GM21529 (cell line): ENCODE results near the gene WNT9A.
"Not testable (repeated sequence)": the region's sequence is repeated elsewhere in the genome, so short reads cannot be mapped to it uniquely, and the experiment has no call there.

Source experiments
- ATAC-seq: cut with Tn5 transposase; IDR thresholded peaks from one replicate; pipeline ENCODE4 v1.9.1; 2021; ENCODE audit not compliant: unreplicated experiment

WNT9A gene

GRCh38 chr1:227889047-227889862, 58.5 kb downstream of the WNT9A start:
- no peak for ATAC-seq

DNA sequence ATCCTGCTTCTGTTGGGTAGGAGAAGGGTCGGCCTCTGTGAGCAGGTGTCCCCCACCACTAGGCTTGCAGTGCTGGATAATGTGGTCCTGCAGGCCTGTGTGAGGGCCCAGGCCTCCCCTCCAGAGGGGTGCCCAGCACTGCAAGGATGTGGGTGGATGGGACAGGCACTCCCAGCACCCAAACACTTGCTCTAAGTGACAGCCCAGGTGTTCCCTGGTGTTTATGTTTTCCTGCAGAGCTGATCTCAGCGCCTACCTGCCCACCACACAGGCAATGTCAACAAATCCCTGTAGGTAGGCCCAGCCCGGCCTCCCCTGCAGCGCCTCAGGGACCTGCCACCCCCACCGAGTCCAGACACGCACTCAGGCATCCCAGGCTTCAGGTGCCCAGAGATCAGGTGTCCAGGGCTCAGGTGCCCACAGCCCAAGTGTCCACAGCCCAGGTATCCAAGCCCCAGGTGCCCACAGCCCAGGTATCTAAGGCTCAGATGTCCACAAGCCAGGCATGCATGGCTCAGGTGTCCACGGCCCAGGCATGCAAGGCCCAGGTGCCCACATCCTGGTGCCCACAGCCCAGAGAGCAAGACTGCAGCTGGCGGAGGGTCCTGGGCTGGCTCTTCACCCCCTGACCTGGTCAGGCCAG, 59.2 kb downstream of the WNT9A start:
- no peak for ATAC-seq

- no peak for ATAC-seq
These were observed 59.9 kb downstream of the WNT9A start for GRCh38 chr1:227887697-227888403.

DNA sequence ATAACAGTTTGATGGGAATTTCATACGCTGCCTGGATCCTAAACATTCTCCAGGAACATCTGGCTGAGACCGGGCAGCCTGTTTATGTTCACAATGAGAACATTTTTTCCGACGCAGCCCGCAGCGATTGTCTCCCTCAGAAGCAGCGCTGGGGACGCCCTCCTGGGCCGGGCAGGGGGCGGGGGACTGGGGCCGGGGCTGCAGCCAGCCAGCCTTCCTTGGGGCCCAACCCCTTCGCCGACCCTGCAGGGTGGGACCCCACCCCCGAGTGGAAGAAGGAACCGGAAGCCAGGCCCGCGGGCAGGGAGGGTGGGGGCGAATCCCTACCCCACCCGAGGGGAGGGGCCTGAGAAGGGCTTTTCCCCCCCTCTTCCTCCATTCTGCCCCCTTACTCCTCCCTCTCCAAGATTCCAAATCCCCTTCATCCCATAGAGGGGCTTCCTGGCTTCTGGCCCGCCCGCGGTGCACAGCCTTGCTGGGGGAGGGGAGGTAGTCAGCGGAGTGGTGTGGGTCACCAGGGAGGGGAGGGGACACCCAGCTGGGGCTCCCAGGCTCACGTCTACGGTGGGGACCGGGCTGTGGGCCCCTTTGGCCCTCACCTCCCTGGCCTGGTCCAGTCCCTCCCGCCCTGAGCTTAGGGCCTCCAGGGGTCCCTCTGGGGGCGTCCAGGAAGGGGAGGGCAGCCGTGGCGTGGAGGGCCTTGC, 60.6 kb downstream of the WNT9A start:
- ATAC-seq: no peak

DNA sequence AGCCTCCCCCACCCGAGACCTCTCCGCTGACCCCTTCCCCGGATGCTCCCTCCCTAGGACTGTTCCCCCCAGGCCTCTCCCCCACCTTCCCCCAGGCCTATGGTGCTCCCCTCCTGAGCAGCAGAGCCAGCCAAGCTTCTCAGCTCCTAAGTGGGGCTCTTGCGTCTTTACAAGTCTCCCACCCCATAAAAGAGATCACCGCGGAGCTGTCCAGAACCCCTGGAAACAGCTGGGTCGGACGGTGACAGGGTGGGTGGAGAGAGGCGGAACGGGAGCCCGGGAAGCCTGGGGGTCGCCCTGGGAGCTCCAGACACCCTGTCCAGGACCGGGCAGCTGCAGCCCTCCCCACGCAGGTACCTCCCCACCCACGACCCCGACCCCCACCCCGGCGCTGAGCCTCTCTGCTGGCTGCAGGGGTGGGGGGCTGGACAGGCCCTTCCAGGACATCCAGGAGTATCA, 61.2 kb downstream of the WNT9A start:
- ATAC-seq: no peak

DNA sequence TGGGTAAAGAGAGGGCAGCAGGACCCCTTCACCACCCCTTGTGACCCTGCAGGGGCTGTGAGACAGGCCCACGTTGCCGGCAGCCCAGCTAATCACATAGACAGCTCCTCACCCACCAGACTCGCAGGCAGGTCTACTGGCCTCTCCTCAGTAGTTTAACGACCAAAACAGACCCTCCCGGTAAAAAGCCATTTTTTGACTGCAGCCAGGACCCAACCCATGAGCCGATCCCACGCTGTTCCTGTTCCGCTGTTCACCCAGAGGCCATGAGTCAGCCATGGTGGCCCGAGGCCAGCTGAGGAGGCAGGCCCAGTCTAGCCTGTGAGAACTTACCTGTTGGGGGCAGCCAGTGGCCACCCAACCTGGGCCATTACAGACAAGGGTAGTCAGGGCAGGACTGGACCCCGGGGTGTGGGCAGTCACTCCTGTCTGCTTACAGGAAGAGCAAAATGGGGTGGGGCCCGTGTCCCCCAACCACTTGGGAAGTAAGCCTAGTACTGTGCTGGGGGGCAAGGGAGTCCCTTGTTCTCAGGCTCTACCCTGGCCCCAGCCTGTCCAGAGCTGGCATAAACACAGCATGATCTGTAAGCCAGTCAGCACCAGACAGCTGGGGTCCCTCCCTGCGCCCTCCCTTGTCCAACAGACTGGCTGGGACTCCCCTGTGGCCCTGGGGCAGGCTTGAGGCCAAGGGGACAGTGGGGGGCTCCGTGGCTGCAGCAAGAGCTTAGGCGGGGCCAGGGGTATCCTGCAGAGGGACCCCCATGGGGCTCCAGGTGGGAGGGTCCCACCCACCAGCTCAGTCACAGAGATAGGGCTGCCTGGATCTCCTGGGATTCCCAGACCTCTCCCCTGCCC, 61.9 kb downstream of the WNT9A start:
- no peak for ATAC-seq

DNA sequence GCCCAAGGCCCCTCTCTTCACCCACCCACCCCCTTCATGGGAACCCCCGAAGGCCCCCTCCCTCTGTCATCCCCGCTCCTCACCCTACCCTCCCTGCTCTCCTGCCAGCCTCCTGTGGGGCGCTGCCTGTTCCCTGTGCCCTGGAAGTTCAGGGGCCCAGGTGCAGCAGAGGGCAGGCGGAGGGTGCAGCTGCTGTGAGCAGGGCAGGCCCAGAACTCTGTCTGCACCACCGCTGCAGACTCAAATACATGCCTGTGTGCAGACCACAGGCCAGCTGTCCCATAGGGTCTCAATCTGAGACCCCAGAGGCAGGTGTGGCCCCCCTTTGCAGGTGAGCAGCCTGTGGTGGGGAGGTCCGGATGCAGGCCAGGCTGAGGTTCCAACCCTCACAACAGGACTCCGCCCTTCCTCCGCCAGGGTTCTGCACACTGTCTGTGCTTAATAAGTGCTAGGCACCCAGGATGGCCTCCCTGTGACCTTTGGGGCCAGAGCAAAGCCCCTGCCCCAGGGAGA, 62.5 kb downstream of the WNT9A start:
- ATAC-seq: no peak

GRCh38 chr1:227884370-227885134, 63.2 kb downstream of the WNT9A start:
- no peak for ATAC-seq

- ATAC-seq: no peak
These were observed 64.0 kb downstream of the WNT9A start for GRCh38 chr1:227883641-227884301.

GRCh38 chr1:227883073-227883520, 64.6 kb downstream of the WNT9A start:
- no peak for ATAC-seq

DNA sequence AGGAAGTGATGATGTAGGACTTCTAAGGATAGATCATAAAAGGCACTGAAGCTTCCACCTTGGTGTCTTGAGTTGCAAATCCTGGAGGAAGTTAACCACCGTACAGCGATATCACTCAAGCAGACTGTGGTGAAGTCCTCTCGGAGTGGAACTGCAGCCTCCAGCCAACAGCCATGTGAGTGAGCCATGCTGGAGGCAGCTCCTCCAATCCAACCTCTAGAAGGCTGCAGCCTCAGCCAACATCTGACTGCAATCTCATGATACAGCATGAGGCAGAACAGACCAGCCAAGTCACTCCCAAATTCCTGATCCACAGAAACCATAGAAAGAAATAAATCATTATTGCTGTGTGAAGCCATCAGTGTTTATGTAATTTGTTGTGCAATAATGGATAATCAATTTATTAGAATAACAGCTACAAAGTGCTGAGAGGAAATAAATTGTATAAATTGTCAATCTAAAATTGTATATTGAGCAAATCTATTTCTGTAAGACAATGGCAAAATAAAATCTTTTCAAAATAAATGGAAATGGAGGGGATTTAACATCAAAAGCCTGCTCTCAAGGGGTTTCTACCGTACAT, 67.3 kb downstream of the WNT9A start:
- ATAC-seq: no peak

DNA sequence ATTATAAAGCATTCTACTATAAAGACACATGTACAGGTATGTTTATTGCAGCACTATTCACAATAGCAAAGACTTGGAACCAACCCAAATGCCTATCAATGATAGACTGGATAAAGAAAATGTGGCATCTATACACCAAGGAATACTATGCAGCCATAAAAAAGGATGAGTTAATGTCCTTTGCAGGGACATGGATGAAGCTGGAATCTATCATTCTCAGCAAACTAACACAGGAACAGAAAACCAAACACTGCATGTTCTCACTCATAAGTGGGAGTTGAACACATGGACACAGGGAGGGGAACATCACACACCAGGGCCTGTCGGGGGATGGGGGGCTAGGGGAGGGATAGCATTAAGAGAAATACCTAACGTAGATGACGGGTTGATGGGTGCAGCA, 69.9 kb downstream of the WNT9A start:
- ATAC-seq: not testable (repeated sequence)

- not testable (repeated sequence) for ATAC-seq
These were observed 75.8 kb downstream of the WNT9A start for GRCh38 chr1:227871892-227872291.

GRCh38 chr1:227870366-227870765, 77.4 kb downstream of the WNT9A start:
- no peak for ATAC-seq

- ATAC-seq: no peak
These were observed 77.9 kb downstream of the WNT9A start for GRCh38 chr1:227869851-227870305.

DNA sequence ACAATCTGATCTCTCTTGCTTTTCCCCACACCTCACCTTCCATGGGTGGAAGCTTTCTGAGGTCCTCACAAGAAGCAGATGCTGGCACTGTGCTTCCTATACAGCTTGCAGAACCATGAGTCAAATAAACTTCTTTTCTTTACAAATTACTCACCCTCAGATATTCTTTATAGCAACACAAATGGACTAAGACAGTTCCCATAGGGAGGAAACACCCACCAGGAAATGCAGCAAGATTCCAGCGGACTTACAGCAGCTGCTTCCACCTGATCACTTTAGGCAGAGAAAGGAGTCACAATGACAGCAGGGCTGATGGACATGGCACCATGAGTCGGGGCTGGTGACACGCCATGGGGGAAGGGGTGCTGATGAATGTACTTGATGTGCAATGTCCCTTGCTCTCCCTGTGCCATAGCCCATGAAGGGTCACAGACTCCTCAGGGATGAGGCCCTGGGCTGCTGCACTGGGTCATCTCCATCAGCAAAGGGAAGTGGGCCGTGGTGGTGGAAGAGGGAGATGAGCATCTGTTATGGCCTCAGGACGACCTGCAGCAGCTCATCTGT, 78.4 kb downstream of the WNT9A start:
- ATAC-seq: no peak
